ENCODE measurements around the gene GPX4.

DNA sequence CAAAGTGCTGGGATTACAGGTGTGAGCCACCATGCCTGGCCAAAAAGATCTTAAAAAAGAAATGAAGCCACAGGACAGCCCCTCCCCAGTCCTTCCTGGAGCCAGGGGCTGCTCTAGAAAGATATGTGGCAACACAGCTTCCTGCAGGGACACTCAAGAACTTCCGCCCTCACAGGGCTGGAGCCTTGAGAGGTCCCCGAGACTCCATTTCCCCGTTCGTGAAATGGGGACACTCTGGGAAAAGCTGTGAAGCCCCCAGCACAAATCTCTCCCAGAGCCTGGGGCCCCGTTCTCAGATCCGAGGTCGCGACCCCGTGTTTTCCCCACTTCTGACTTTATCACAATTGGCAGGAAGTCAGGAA is 2.5 kb upstream of the GPX4 start:
- TF ChIP-seq POLR2A (IDR thresholded peaks at IDR 0.05), result no peak
- TF ChIP-seq, protein P1, sequence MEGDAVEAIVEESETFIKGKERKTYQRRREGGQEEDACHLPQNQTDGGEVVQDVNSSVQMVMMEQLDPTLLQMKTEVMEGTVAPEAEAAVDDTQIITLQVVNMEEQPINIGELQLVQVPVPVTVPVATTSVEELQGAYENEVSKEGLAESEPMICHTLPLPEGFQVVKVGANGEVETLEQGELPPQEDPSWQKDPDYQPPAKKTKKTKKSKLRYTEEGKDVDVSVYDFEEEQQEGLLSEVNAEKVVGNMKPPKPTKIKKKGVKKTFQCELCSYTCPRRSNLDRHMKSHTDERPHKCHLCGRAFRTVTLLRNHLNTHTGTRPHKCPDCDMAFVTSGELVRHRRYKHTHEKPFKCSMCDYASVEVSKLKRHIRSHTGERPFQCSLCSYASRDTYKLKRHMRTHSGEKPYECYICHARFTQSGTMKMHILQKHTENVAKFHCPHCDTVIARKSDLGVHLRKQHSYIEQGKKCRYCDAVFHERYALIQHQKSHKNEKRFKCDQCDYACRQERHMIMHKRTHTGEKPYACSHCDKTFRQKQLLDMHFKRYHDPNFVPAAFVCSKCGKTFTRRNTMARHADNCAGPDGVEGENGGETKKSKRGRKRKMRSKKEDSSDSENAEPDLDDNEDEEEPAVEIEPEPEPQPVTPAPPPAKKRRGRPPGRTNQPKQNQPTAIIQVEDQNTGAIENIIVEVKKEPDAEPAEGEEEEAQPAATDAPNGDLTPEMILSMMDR (IDR thresholded peaks at IDR 0.05), result no peak
